Sciatic nerve (tissue), 2 donors: ENCODE measurements around the gene SYT2. TPM values are rescaled to one million over a fixed set of nuclear protein-coding genes. Genes with fewer than 3 reads are reported as not detected.
"Not testable (repeated sequence)": the region's sequence is repeated elsewhere in the genome, so short reads cannot be mapped to it uniquely, and the experiment has no call there.

Experiments
- ATAC-seq: fragments of 200-7000 bp; cut with Tn5 transposase; one replicate; pipeline ENCODE4 v1.9.1; 2020; ENCODE audit warnings: mild to moderate bottlenecking, moderate library complexity
- DNase-seq: peaks from one replicate; pipeline ENCODE4 v3.0.0-alpha.2; 2020; ENCODE audit warnings: low spot score
- intact Hi-C: fragments of 100-400 bp; cut with DNase I; formaldehyde crosslinking; loops from one replicate; pipeline ENCODE4 v1.14.2; 2022
- total RNA-seq: library from RNA; stranded (reverse); fragmentation: NEBNext Ultra II Directional; extraction: Animal tissue kit (Norgen Biotek cat#: 25700); gene quantifications from one replicate; pipeline ENCODE4 v1.2.1, GENCODE V29; 2021
- donor health status: DM: no; HTN: no; CAD: no.
- donor health status: DM: no; HTN: no; CAD: no.

The SYT2 gene
- total RNA-seq, 1 donor from 2014 or later: not detected

GRCh38 chr1:202565890-202566602 is 144.2 kb downstream of the SYT2 start:
- ATAC-seq: peak; percentile 27
- intact Hi-C loops: no loop called here
- no peak for DNase-seq

- intact Hi-C loops: no loop called here
- no peak for ATAC-seq
- DNase-seq: no peak
Measured at GRCh38 chr1:202564958-202565495, 145.2 kb downstream of the SYT2 start.

GRCh38 chr1:202563818-202564217 is 146.4 kb downstream of the SYT2 start:
- intact Hi-C loops: no loop called here
- ATAC-seq (no peak), DNase-seq (no peak)

GRCh38 chr1:202562444-202563060 is 147.7 kb downstream of the SYT2 start:
- DNase-seq: no peak
- peak; percentile 70 for ATAC-seq
- intact Hi-C loops: no loop called here

GRCh38 chr1:202561726-202562443 is 148.4 kb downstream of the SYT2 start:
- ATAC-seq (no peak), DNase-seq (no peak)
- intact Hi-C loops: no loop called here

- DNase-seq (no peak), ATAC-seq (no peak)
- intact Hi-C loops: no loop called here
Measured at GRCh38 chr1:202561240-202561639, 149.0 kb downstream of the SYT2 start.

GRCh38 chr1:202557662-202558061 is 152.6 kb downstream of the SYT2 start:
- ATAC-seq, intact Hi-C loops, DNase-seq: not testable (repeated sequence)

- intact Hi-C loops, ATAC-seq, DNase-seq: not testable (repeated sequence)
Measured at GRCh38 chr1:202556037-202556436, 154.2 kb downstream of the SYT2 start.

GRCh38 chr1:202554619-202555018 is 155.6 kb downstream of the SYT2 start:
- intact Hi-C loops, ATAC-seq, DNase-seq: not testable (repeated sequence)

- intact Hi-C loops: no loop called here
- DNase-seq (no peak), ATAC-seq (peak; percentile 81)
Measured at GRCh38 chr1:202553560-202554038, 156.7 kb downstream of the SYT2 start.

- ATAC-seq, intact Hi-C loops, DNase-seq: not testable (repeated sequence)
Measured at GRCh38 chr1:202553078-202553477, 157.2 kb downstream of the SYT2 start.

GRCh38 chr1:202552615-202553014 is 157.6 kb downstream of the SYT2 start:
- intact Hi-C loops, ATAC-seq, DNase-seq: not testable (repeated sequence)

- ATAC-seq (peak; percentile 39), DNase-seq (no peak)
- intact Hi-C loops: no loop called here
Measured at GRCh38 chr1:202551683-202552082, 158.6 kb downstream of the SYT2 start.

GRCh38 chr1:202550088-202550487 is 160.2 kb downstream of the SYT2 start:
- ATAC-seq, DNase-seq, intact Hi-C loops: not testable (repeated sequence)

GRCh38 chr1:202547215-202547614 is 163.0 kb downstream of the SYT2 start:
- no peak for ATAC-seq
- intact Hi-C loops: no loop called here
- DNase-seq: no peak

- intact Hi-C loops, ATAC-seq, DNase-seq: not testable (repeated sequence)
Measured at GRCh38 chr1:202546796-202547195, 163.5 kb downstream of the SYT2 start.

GRCh38 chr1:202546377-202546776 is 163.9 kb downstream of the SYT2 start:
- DNase-seq, intact Hi-C loops: not testable (repeated sequence)
- ATAC-seq: peak; percentile 50

GRCh38 chr1:202545647-202546303 is 164.5 kb downstream of the SYT2 start:
- intact Hi-C loops, DNase-seq: not testable (repeated sequence)
- ATAC-seq: peak; percentile 35
